DLD1 (cell line): Measurements from ENCODE around the gene LRP11.
"Not testable (repeated sequence)": the region's sequence is repeated elsewhere in the genome, so short reads cannot be mapped to it uniquely, and the experiment has no call there.

Source experiments
- in situ Hi-C: cut with HindIII; loops from 2 replicates; pipeline ENCODE4 v1.10.0; 2017; ENCODE audit warnings: low sequenced_read_pairs

The LRP11 gene, protein sequence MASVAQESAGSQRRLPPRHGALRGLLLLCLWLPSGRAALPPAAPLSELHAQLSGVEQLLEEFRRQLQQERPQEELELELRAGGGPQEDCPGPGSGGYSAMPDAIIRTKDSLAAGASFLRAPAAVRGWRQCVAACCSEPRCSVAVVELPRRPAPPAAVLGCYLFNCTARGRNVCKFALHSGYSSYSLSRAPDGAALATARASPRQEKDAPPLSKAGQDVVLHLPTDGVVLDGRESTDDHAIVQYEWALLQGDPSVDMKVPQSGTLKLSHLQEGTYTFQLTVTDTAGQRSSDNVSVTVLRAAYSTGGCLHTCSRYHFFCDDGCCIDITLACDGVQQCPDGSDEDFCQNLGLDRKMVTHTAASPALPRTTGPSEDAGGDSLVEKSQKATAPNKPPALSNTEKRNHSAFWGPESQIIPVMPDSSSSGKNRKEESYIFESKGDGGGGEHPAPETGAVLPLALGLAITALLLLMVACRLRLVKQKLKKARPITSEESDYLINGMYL

DNA sequence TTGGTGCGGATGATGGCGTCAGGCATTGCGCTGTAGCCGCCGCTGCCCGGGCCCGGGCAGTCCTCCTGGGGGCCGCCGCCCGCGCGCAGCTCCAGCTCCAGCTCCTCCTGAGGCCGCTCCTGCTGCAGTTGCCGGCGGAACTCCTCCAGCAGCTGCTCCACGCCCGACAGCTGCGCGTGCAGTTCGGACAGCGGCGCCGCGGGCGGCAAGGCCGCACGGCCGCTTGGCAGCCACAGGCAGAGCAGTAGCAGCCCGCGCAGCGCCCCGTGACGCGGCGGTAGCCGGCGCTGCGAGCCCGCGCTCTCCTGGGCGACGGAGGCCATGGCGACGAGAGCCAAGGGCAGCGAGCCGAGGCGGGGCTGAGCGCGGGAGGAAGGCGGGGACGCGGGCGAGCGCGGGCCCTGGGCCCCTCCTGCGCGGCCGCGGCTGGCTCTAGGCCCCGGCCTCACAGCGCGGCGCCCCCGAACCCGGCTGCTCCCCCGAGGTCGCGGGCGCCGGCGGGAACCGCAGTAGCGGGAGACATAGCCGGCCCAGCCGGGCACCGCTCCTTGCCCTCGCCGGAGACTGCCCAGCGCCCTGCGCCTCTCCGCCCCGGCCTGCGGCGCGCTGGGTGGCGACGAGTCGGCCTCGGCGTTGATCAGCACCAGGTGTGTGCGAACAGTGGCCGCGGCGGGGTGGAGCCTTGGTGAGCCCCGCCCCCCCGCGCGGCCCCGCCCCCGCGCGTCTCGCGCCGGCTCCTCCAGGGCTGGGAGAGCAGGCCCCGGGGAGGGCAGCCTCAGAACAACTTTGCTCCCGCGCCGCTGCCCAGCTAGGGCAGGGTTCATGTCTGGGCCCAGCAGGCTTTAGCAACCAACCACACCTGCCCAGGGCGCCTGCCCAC lies at the start of gene LRP11:
Gene LRP11 (minus strand): TSS at position 662 of the 880 bp plus-strand sequence. CDS start 339 bp downstream, at position 323.
- in situ Hi-C loops, result no loop called here

DNA sequence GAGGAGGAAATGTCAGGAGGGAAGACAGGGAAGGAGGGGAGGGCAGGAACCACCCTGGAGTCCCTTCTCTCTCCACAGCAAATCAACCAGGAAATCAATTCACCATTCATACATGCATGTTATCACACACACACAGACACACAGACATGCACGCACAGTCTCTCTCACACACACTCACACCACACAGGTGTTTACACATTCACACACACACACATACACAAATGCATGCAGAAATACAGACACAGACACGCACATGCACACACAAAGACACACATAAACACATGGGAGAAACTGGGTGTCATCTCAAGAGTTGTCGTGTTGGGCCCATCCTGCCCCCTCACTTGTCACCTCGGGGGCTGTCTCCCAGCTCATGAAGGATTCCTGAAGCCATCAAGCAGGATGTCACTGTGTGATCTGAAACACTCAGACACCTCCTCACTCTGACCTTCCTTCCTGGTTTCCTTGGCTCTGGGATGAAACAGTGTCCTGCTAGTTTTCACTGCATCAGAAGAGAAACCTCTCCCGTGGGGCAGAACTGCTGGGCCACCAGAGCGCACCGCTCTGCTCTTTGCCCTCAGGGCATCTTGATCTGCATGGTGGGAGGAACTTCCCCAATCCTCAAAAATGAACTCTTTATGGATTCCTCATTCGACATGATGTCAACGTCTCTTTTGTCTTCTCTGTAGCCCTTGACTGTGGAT lies 49.5 kb upstream of the LRP11 start:
- in situ Hi-C loops, result no loop called here

DNA sequence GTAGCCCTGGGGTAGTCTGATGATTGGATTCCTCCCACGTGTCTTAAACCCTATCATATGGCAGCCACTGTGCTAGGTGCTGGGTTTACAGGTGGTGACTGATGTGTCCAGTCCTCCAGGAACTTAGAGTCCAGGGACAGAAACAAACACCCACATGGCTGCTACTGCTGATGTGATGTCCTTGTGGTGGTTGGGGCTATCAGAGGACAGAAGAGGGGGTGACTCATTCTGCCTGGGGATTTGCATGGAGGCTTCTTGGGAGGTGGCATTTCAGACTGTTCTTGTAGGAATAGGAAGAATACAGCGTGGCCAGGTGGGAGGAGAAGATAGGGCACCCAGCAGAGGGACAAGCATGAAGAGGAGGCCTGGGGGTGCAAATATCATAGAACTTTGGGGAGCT lies 48.9 kb upstream of the LRP11 start:
- in situ Hi-C loops, result no loop called here

DNA sequence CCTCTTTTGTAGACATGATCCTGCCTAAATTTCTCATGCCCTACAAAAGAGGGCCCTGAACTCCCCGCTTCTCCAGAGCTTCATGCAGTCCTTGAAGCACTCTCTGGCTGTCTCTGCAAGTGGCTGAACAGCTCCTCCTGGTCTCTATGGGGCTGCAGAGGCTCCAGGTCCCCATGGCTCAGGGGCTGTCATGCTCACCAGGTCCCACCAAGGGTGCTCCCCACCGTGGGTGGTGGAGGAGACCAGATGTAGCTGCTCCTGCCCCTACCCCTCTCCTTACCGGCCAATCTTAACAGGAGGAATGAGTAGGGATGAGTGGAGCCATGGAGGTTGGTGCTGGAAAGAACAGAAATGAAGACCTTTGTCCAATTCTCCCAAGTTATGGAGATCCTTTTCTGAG lies 48.5 kb upstream of the LRP11 start:
- in situ Hi-C loops, result not testable (repeated sequence)

DNA sequence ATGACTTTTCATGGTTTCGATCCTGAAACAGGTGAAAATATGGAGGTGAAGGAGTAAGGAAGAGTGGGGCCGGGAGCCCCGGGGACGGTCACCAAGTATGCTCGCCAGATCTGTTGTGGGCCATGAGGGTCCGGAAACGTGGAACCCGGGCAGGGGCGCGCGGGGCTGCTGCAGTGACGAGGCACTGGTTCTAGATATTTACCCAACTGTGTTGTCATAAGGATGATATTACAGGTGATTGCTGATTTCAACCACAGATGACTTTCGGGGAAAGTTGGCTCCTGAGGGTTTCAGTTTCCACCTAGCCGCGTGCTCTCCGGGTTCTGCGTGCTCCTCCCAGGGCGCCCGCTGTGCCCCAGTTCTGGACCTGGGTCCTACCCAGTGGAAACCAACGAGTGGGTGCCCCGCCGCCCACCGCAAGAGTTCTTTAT lies 46.6 kb upstream of the LRP11 start:
- in situ Hi-C loops, result no loop called here

DNA sequence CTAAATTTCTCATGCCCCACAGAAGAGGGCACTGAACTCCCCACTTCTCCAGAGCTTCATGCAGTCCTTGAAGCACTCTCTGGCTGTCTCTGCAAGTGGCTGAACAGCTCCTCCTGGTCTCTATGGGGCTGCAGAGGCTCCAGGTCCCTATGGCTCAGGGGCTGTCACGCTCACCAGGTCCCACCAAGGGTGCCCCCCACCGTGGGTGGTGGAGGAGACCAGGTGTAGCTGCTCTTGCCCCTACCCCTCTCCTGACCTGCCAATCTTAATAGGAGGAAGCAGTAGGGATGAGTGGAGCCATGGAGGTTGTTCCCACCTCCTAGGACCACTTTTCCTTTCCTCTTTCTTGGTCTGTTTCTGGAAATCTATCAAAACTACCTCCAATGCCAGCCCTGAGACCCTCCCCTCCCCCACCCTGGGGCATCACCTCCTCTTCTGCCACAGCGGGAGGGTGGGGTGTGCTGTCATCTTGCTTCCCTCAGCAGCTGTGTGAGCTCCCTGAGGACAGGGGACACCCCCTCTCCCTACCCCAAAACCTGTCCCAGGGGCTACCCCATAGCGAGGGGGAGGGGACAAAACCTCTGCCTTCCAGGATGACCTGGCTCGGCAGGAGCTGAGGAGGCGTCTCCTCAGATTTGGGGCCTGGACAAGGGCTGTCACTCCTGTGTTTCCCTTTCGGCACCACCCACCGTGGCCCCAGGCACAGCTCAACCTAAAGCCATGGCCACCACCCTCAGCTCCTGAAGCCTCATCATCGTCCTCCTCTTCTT lies 45.7 kb upstream of the LRP11 start:
- in situ Hi-C loops, result no loop called here

DNA sequence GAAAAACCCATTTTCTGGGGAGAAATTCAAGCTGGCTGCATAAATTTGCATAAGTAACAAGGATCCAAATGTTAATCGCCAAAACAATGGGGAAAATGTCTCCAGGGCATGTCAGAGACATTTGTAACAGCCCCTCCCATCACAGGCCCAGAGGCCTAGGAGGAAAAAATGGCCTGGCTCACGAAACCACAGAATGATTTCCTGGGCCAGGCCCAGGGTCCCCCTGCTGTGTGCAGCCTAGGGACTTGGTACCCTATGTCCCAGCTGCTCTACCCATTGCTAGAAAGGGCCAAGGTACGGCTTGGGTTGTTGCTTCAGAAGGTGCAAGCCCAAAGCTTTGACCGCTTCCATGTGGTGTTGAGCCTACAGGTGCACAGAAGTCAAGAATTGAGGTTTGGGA lies 44.3 kb upstream of the LRP11 start:
- in situ Hi-C loops, result not testable (repeated sequence)

DNA sequence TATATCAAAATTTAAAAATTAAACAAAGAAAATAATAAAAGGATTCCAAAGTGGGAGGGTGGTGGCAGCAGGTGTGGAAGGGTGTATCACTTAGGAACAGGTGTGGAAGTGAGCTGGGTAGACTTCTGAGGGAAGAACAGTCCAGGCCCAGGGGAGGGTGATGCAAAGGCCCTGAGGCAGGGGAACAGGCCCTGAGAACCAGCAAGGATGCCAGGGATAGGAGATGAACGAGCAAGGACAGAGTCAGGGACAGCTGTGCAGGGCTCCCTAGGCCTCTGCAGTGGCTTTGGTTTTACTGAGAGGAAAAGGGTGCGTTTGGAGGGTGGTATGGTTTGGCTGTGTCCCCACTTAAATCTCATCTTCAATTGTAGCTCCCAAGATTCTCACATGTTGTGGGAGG lies 43.2 kb upstream of the LRP11 start:
- in situ Hi-C loops, result no loop called here

DNA sequence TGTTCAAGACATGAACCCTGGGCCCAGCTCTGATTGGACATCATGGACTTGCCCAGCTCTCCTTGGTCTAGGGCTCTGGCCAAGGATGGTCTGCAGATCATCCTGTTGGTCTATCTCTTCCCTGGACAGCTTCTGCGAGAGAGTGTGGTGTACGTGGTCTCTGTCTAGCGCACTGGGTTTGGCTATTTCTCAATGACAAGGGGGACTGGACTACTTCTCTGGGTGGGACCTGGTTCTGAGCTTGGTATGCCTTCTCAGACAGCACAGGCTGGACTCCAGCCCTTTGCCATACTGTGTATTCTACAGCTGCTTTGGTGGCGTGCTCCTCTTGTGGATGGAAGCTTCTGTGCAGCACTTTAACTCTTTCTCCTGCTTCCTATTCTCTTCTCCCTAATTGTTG lies 42.2 kb upstream of the LRP11 start:
- in situ Hi-C loops, result no loop called here

DNA sequence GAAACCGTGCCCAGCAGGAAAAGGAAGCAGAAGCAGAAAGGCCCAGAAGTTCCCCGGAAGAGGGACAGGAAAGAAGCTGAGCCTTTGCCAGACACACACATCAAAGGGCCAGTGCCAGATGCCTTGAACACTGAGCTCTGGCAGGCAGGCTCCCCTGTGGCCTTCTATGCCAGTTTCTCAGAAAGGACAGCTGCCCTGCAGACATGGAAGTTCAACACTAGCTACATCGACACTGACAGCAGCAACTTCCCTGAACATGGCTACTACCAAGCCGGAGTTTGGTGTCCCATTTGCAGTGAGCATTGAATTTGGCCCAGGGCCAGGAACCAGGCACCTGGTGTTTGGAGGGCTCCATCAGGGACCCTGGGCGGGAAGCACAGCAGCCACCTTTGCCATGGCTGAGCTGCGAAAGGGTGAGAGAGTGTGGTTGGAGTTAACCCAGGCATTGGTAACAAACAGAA lies 41.8 kb upstream of the LRP11 start:
- in situ Hi-C loops, result no loop called here

DNA sequence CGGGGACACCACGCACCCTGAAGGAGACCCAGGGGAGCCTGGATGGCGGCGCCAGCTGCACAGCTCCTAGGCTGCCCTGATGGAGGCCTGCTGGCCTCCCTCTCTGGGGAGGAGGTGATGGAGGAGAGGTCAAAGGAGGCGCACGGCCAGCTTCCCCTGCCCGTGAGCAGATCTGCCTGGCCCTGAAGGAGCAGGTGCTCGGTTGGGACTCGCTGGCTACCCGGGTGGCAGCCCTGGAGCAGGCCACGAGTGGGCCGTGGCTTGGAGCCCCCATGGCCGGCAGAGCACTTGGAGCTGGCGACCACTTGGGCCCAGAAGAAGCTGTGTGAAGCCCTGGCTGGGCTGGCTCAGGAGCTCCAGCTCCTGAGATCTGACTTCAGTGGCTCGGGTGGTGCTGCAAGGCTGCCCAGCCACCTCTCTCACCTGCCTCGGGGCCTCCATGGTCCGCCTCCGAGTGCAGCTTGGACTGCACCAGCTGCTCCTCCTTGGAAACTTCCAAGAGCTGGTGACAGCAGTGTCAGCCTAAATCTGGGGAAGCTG lies 41.3 kb upstream of the LRP11 start:
- in situ Hi-C loops, result no loop called here

DNA sequence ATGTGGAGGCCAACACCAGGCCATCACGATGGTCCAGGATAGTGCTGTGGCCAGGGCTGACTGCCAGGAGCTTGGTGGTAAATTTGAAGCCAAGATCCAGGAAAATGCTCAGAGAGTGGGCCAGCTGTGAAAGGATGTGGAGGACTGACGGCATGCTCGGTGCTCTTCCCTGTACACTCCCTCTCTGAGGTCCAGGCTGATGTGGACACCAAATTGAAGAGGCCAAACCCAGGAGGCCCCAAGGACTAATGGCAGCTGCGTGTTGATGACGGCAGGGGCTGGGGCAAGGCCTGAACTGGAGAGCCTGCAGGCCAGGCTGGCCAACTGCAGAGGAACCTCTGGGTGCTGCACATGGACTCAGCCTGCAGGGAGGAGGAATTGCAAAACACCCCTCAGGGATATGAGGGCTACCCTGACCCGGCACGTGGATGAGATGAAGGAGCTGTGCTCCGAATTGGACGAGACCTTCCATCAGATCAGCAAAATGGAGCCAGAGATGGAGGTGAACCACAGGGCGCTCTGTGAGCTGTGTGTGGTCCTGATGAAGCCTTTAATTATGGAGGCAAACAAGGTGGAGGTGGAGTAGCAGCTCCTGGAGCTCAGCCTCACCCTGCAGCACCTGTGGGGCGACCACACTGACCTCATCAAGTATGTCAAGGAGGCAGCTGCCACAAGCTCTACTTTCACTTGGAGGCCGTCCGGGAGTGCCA lies 40.7 kb upstream of the LRP11 start:
- in situ Hi-C loops, result no loop called here

DNA sequence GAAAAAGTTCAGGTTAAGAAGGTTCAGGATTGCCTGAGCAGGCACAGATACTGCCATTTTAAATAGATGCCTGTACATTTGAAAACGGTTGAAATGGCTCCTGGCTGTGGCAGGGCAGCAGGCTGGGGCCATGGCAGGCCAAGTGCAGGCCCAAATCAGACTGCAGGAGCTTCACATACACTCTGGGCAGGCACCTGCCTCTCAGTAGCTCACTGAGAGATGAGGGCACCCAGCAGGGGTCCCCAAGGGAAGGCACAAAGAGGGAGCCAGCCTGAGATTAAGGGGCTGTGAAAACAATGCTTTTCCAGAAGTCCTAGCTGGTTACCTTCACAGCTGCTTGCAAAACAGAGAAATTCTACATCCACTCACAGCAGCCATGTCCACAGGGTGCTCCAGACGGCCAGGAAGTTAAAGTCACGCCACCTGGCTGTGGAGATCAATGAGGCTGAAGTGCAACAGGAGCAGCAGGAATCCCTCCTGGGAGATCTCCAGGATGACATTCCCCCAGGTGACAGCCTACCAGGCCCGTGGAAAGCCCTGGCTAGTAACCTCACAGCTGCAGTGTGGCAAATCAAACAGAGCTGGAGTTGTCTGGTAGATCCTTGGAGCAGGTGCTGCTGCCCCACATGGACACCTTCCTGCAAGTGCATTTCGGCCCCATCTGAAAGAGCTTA lies 39.9 kb upstream of the LRP11 start:
- in situ Hi-C loops, result no loop called here

DNA sequence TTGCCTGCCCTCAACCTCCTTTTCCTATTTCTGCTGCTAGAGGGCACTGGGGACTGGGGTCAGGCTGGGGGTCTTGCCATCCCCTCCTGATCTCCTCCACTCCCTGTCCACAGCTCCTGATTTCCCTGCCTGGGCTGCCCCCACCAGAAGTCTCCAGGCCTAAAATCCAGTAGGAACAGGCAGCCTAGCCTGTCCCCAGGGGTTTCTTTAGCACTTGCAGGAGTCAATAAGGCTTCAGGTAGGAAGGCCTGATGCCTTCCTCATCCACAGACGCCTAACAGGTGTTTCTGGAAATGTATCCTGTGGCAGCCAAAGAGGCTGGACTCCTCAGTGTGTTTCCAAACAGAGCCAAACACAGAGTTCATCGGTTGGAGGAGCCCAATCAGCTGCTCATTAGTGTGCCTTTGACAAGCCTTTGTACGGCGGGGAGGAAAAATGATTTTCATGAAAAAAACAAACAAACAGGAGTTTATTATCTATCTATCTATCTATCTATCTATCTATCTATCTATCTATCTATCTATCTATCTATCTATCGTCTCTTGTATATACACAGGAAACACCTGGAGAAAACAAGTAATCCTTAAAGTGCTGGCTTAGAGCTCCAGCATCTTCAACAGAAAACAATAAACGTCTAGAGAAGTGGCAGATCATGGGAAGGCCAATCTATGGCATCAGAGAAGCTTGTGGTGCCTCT lies 37.4 kb upstream of the LRP11 start:
- in situ Hi-C loops, result no loop called here

DNA sequence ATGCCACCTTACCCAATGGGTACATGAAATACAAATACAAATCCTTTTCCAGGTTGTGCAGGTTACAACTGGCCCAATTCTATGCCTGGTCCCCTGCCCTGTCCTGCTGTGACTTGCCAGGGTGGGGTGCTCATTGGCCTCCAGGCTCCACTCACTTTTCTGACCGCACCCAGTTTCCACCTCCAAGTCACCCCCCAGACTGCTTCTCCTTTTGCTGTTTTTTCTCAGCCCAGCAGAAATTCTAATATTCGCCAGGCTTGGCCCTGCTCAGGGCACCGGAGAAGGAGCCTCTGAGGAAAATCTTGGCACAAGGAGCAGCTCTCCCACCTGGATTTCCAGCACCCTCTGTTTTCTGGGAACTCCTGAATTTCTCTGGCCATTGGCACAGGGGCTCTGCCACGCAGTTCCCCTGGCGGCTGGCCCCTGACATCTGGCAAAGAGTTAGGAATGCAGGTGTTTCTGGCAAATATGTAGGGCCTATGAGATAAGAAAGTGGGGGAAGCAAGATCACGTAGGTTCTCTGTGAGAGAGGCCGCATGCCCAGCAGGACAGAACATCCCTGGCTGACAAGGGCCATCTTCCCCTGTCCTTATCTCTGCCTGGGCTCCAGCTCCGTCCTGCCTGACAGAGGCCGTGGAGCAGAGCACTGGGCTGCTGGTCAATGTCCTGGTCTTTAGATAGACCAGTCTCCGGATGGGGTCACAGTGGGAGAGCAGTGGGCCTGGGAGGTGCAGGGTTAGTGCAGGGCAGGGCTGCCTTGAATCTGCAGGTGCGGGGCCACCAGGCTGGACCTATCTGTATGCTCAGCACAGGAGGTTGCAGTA lies 36.7 kb upstream of the LRP11 start:
- in situ Hi-C loops, result no loop called here

DNA sequence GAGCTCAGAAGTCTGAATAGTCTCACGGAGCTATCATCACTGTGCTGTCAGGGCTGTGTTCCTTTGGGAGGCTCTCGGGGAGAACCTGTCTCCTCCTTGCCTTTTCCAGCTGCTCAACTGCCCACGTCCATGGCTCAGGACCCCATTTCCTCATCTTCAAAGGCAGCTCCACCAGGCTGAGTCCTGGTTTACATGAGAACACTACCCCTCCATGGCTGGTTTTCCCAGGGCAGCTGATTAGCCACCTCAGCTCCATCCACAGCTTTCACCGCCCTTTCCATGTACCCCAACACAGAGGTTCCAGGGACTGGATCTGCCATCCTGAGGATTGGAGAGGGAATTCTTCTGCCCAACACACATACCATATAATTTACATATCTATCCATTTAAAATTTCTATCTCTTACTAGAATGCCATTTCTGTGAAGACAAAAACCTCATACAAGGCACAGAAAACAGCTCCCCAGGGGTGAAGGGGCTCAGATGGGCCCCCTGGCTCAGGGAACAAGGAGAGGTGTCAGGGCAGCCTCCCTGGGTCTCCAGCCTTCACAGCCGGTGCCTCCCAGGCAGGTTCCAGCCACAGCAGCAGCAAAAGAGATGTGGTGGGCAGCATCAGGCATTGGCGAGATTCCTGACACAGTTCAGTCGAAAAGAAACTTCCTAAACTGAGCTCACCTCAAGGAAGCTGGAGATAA lies 35.9 kb upstream of the LRP11 start:
- in situ Hi-C loops, result no loop called here

DNA sequence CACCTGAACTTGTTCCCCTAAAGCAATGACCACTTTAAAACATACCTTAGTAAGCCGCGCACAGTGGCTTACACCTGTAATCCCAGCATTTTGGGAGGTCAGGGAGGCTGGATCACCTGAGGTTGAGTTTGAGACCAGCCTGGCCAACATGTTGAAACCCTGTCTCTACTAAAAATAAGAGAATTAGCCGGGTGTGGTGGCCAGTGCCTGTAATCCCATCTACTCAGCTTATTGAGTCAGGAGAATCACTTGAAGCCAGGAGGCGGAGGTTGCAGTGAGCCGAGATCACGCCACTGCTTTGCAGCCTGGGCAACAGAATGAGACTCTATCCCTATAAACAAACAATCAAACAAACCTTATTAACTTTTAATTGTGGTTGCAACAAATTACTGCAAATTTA lies 35.3 kb upstream of the LRP11 start:
- in situ Hi-C loops, result no loop called here
